ENCODE data around the gene TNRC6B. TPM values are rescaled to one million over a fixed set of nuclear protein-coding genes. Genes with fewer than 3 reads are reported as not detected.

The TNRC6B gene, protein sequence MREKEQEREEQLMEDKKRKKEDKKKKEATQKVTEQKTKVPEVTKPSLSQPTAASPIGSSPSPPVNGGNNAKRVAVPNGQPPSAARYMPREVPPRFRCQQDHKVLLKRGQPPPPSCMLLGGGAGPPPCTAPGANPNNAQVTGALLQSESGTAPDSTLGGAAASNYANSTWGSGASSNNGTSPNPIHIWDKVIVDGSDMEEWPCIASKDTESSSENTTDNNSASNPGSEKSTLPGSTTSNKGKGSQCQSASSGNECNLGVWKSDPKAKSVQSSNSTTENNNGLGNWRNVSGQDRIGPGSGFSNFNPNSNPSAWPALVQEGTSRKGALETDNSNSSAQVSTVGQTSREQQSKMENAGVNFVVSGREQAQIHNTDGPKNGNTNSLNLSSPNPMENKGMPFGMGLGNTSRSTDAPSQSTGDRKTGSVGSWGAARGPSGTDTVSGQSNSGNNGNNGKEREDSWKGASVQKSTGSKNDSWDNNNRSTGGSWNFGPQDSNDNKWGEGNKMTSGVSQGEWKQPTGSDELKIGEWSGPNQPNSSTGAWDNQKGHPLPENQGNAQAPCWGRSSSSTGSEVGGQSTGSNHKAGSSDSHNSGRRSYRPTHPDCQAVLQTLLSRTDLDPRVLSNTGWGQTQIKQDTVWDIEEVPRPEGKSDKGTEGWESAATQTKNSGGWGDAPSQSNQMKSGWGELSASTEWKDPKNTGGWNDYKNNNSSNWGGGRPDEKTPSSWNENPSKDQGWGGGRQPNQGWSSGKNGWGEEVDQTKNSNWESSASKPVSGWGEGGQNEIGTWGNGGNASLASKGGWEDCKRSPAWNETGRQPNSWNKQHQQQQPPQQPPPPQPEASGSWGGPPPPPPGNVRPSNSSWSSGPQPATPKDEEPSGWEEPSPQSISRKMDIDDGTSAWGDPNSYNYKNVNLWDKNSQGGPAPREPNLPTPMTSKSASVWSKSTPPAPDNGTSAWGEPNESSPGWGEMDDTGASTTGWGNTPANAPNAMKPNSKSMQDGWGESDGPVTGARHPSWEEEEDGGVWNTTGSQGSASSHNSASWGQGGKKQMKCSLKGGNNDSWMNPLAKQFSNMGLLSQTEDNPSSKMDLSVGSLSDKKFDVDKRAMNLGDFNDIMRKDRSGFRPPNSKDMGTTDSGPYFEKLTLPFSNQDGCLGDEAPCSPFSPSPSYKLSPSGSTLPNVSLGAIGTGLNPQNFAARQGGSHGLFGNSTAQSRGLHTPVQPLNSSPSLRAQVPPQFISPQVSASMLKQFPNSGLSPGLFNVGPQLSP (N-terminal part only)
- 35.2 TPM for total RNA-seq (2013)
- polyA plus RNA-seq, result 10 to 100 TPM in 2 of 3 donors, 1 to 10 TPM in 1; 7.2 to 16.5 (median 11.8) TPM
- polyA minus RNA-seq, result 33.0 and 46.5 TPM in 2 replicates
- total RNA-seq, result 19.7 to 164 (median 121) reads per million in 11 experiments

DNA sequence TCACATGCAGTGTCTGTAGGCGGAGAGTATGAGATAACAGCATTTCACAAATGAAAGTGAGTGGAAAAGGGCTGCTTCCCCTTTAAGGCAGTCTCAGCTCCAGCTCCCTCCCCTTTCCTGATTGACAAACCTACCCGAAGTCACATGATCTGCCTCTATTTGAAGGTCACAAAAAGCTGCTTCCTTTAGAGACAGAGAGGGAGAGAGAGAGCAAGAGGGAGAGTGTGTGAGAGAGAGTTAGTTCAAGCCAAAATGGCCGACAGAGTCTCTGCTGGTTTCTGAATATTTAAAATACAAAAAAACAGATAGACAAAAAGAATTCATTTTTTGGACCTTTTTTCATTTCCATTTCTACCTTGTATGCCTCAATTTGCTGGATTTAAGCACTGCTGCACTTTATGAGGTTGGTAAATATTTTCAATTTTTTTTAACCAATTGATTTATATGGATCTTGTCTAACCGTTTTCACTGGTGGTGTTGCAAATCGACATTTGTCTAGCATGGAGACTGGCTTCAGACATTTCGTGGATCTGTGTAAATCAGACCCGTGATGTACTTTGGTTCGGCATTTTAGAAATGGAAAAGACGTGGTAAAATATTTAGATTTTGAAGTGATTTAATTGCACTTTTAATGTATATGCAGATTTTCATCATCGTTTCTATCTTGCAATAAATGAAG lies at the start of gene TNRC6B:
Gene TNRC6B, plus strand, starts transcription at position 188 of the 679 bp plus-strand sequence. Its CDS starts 211 bp downstream, at position 399.
- intact Hi-C loops (cut with micrococcal nuclease), result loop anchor here (2.0 to 5.0 kb wide), 2 partner anchors 34 to 133 kb away; no protein-coding TSS in a partner anchor
- H2AFZ ChIP-seq (ENCODE audit: insufficient read depth, low read depth, low read length, poor library complexity, severe bottlenecking), result peak within 1 kb of the TSS; percentile 78
- H3K9me3 Mint-ChIP-seq, result no peaks in the 10 kb centered on the region
- H3K9me3 ChIP-seq (replicated peaks in 1 of 2; ENCODE audit: control insufficient read depth in 1 of 2, insufficient read depth in 1 of 2, low read length in 2 of 2), result no peaks in the 10 kb centered on the region
- H3K4me1 ChIP-seq (ENCODE audit: control insufficient read depth in 1 of 2, insufficient read depth in 2 of 2, low read length in 2 of 2), result peaks cover 47 to 56% of the 10 kb centered on the region in 2 donors
- 0% methylated on average over 3 of the region's 10 CpGs for WGBS (ENCODE audit: insufficient coverage)
- no peaks in the 10 kb centered on the region for H3K36me3 ChIP-seq (replicated peaks in 1 of 2; ENCODE audit: control insufficient read depth in 1 of 2, insufficient read depth in 2 of 2, low read length in 2 of 2)
- H3K4me2 ChIP-seq (replicated peaks; ENCODE audit: extremely low read depth, low read length, poor library complexity, severe bottlenecking), result peak within 1 kb of the TSS; percentile 94
- H3K4me3 ChIP-seq (replicated peaks in 1 of 3; ENCODE audit: low read depth in 2 of 3, low read length in 3 of 3), result peak within 1 kb of the TSS; percentile 75 to 100 (median 92)
- H3K27ac ChIP-seq (ENCODE audit: low read depth in 1 of 2, low read length in 2 of 2), result peak within 1 kb of the TSS; percentile 39 to 88
- peak; percentile 92 to 96 (median 96) for DNase-seq
- TF ChIP-seq, protein P1, sequence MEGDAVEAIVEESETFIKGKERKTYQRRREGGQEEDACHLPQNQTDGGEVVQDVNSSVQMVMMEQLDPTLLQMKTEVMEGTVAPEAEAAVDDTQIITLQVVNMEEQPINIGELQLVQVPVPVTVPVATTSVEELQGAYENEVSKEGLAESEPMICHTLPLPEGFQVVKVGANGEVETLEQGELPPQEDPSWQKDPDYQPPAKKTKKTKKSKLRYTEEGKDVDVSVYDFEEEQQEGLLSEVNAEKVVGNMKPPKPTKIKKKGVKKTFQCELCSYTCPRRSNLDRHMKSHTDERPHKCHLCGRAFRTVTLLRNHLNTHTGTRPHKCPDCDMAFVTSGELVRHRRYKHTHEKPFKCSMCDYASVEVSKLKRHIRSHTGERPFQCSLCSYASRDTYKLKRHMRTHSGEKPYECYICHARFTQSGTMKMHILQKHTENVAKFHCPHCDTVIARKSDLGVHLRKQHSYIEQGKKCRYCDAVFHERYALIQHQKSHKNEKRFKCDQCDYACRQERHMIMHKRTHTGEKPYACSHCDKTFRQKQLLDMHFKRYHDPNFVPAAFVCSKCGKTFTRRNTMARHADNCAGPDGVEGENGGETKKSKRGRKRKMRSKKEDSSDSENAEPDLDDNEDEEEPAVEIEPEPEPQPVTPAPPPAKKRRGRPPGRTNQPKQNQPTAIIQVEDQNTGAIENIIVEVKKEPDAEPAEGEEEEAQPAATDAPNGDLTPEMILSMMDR (IDR thresholded peaks at IDR 0.05), result no peak
- H3K27ac Mint-ChIP-seq, result peak within 1 kb of the TSS; percentile 83 to 93 (median 90)
- H3K27me3 ChIP-seq (ENCODE audit: control insufficient read depth in 2 of 2, insufficient read depth in 2 of 2, low read length in 2 of 2), result no peaks in the 10 kb centered on the region
- H4K20me1 ChIP-seq (ENCODE audit: insufficient read depth, low read length), result peaks cover 23% of the 10 kb centered on the region
- H3K4me1 Mint-ChIP-seq, result peaks cover 54% of the 10 kb centered on the region
- H3K36me3 Mint-ChIP-seq, result peaks cover 0 to 4% of the 10 kb centered on the region in 2 donors
- peak within 1 kb of the TSS; percentile 80 for H3K9ac ChIP-seq (ENCODE audit: insufficient read depth, low read length, poor library complexity, severe bottlenecking)
- no peaks in the 10 kb centered on the region for H3K27me3 Mint-ChIP-seq (ENCODE audit: low read depth in 3 of 3)
- H3K79me2 ChIP-seq (ENCODE audit: insufficient read depth, low read length), result peaks cover 57% of the 10 kb centered on the region
- peak within 1 kb of the TSS; percentile 80 to 97 for H3K4me3 Mint-ChIP-seq
